NT2/D1 (cell line): ENCODE results near the gene RHOC.

ENCODE experiments used
- SUZ12 ChIP-seq: IDR thresholded peaks from 2 replicates; pipeline ENCODE4 v1.6.1; 2011; ENCODE audit not compliant: insufficient read length, insufficient read depth; ENCODE audit errors: extremely low read depth
- YY1 ChIP-seq: IDR thresholded peaks from 2 replicates; pipeline ENCODE4 v1.6.1; 2011; ENCODE audit not compliant: insufficient read length, insufficient read depth
- ZNF274 ChIP-seq: IDR thresholded peaks from 2 replicates; pipeline ENCODE4 v1.6.1; 2011; ENCODE audit warnings: mild to moderate bottlenecking, low read depth, low read length

- TF ChIP-seq ZNF274 (no peak), YY1 (no peak), SUZ12 (no peak)
Observed at GRCh38 chr1:112675728-112676381, 31.1 kb downstream of the RHOC start.
